NCI-H69 (cell line): ENCODE results near the gene PITPNC1.
A peak's percentile ranks its signal among the peaks of the same experiment; 100 is the strongest.
"Not testable (repeated sequence)": the region's sequence is repeated elsewhere in the genome, so short reads cannot be mapped to it uniquely, and the experiment has no call there.

Source experiments
- DNase-seq: peaks from one replicate; lab custom pipeline; 2025; lab: John Stamatoyannopoulos, UW

The PITPNC1 gene

DNA sequence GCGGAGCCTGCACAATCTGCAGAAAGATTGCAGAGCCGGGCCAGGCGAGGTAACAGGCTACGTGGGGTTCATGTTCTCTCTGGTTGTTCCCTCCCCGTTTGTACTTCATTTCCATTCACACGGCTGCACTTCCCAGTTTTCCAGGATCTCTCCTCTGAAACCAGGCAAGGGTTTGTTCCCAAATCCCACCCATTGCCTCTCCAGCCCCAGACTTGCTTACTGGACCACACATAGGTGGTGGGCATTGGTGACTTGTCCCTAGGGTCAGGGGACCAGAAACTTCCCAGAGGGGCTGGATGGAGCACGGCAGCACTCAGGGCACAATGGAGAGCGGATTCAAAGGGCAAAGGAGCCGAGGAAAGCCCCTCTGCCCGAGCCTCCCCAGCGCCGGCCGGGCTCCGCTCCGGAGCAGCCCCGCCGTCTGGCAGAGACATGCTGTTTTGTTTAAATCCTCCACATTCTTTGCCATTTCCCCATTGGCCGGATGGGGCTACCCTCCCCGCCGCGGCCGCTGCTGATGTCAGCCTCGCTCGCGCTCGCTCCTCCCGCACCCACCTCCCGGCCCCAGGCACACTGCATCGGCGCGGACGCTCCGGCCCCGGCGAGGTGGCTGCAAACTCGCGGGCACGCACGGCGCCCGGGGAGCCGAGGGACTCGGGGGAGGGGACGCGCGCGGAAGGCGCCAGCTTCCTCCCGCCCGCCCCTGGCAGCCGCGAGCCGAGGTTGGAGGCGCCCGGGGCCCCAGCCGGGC lies at the start of gene PITPNC1:
TSS of gene PITPNC1 (plus strand) at position 545 of the 751 bp plus-strand sequence.
- peak; percentile 94 for DNase-seq

DNA sequence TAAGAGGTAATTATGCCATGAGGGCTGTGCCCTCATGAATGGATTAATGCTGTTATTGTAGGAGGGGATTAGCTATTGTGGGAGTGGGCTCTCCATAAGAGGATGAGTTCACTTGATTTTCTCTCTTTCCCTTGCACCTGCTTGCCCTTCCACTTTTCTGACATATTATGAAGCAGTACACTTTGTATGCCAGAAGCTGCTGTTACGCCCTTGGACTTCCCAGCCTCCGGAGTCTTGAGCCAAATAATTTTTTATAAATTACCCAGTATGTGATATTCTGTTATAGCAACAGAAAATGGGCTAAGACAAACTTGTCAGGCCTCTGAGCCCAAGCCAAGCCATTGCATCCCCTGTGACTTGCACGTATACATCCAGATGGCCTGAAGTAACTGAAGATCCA lies 49.1 kb upstream of the PITPNC1 start:
- DNase-seq: no peak

DNA sequence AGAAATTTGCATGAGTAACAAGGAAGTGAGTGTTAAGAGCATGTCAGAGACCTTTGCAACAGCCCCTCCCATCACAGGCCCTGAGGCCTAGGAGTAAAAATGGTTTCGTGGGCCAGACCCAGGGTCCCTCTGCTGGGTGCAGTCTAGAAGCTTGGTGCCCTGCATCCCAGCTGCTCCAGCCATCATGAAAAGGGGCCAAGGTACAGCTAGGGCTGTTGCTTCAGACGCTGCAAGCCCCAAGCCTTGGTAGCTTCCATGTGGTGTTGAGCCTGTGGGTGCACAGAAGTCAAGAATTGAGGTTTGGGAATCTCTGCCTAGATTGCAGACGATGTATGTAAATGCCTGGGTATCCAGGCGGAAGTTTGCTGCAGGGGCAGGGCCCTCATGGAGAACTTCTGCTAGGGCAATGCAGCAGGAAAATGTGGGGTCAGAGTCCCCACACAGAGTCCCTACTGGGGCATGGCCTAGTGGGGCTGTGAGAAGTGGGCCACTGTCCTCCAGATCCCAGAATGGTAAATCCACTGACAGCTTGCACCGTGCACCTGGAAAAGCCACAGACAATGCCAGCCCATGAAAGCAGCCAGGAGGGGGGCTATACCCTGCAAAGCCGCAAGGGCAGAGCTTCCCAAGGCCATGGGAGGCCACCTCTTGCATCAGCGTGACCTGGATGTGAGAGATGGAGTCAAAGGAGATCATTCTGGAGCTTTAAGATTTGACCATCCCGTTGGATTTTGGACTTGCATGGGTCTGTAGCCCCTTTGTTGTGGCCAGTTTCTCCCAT lies 45.5 kb upstream of the PITPNC1 start:
- not testable (repeated sequence) for DNase-seq

DNA sequence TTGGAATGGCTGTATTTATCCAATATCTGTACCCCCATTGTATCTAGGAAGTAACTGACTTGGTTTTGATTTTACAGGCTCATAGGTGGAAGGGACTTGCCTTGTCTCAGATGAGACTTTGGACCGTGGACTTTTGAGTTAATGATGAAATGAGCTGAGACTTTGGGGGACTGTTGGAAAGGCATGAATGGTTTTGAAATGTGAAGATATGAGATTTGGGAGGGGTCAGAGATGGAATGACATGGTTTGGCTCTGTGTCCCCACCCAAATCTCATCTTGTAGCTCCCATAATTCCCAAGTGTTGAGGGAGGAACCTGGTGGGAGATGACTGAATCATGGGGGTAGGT lies 44.9 kb upstream of the PITPNC1 start:
- DNase-seq: not testable (repeated sequence)

DNA sequence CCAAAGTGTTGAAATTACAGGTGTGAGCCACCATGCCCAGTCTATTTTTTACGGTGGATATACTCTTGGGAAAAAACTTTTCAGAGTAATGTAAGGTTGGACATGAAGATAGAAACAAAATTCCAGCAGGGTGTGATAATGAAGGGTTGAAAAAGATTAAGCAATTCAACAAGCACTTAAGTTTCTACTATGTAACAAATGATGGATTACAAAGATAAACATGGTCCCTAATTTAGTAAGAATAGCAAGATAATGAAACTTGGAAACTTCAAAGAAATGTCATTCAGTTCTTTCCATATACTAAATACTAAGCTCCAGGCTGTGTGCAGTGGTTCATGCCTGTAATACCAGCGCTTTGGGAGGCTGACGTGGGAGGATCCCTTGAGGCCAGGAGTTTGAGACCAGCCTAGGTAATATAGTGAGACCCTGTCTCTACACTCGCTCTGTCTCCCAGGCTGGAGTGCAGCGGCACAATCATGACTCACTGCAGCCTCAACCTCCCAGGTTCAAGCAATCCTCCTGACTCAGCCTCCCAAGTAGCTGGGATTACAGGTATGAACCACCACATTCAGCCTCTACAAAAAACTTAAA lies 41.7 kb upstream of the PITPNC1 start:
- DNase-seq: no peak

DNA sequence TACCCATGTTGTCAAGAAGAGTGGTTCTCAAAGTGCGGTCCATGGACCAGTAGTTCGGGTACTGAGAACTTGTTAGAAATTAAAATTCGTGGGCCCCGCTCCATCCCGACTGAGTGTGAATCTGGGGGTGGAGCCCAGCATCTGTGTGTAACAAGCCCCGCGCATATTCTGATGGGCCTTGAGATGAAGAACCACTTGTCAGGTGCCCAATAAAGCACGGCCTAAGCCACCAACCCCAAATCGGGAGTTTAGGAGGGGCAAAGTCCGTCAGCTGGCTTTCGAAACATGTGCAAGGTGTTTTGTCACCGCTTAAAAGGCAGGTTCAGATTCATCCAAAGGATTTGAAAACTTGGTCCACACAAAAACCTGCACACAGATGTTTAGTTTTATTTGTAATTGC lies 40.2 kb upstream of the PITPNC1 start:
- no peak for DNase-seq

DNA sequence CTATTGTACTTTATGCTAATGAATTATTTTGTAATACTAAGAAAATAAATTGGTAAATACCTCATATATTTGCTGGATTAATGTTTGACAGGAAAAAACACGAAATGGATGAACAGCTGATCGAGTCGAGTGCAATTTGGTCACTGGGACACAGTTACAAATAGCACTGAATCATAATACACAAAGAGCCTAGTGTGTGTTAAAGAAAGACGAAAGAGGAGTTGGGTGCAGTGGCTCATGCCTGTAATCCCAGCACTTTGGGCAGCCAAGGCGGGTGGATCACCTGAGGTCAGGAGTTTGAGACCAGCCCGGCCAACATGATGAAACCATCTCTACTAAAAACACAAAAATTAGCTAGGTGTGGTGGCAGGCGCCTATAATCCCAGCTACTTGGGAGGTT lies 38.7 kb upstream of the PITPNC1 start:
- not testable (repeated sequence) for DNase-seq

DNA sequence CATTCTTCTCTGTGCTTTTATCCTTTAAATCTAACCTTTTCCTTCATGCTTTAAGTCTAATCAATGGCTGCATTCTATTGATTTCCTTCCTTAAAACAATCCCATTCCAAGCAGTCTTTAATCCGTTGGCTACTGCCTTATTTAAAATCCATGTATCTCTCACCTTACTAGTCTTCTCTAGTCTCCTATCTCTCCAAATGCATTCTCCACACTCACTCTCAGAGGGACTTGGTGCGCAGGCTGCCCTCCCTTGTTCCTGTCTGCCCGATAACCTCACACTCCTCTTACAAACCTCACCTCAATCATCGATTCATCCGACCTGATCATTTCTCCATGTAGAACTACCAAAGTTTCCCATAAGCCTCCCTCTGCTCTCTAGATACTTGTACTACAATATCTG lies 33.8 kb upstream of the PITPNC1 start:
- no peak for DNase-seq

DNA sequence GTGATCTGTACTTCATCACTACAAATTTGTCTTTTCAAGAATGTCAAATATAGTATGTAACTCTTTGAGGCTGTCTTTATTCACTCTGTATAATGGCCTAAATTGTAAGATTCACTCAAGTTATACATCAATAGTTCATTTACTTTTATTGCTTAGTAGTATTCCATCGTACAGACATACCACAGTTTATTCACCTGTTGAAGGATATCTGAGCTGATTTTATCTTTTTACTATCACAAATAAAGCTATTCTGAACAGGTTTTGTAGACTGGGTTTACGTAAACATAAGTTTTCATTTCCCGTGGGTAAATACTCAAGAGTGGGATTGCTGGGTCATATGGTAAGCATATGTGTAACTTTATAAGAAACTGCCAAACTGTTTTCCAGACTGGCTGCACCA lies 29.3 kb upstream of the PITPNC1 start:
- no peak for DNase-seq

DNA sequence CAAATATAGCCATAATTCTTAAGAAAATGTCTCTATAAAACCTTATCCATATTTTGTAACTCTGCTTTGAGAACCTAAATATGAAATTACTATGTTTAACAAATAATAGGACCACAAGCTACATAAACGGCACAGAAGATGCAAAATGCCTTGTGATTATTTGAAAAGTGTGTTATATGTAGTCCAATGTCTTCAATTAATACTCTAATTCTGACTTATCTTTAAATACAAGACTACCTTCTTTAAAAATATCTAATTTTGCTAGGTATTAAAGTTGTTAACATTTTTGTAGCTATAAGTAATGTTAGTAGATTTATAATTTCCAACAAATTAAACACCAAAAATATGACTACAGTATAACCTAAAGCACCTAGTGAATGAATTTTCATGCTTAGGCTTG lies 27.7 kb upstream of the PITPNC1 start:
- no peak for DNase-seq

DNA sequence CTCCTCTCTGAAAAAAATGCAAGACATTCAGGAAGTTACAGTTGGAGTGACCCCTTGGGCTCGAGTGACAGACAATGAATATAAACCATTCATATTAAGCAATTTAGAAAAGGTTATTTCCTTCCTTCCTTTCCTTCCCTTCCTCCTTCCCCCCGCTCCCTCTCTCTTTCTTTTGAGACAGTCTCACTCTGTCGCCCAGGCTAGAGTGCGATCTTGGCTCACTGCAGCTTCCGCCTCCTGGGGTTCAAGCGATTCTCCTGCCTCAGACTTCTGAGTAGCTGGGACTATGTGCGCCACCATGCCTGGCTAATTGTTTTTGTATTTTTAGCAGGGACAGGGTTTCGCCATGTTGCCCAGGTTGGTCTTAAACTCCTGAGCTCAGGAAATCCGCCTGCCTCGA lies 23.9 kb upstream of the PITPNC1 start:
- DNase-seq: no peak

DNA sequence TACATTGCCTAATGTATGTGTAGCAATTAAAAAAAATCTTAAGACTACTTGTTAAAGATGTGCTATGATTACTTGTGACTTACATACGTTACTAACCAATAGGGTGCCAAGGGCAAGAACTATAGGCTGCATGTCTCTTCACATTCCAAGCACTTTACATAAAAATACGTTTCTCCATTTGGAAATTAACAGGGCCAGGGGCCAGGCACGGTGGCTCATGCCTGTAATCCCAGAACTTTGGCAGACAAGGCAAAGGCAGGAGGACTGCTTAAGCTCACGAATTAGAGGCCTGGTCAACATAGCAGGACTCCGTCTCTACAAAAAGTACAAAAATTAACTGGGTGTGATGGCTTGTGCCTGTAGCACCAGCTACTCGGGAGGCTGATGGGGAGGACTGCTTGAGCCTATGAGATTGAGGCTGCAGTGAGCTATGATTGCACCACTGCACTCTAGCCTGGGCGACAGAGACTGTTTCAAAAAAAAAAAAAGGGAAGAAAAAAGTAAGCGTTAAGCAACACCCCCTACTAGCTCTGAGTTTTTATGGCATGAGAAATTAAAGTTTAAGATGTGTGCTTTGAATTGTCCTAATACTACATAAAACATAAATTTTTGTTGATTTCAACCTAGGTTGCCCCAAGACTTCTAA lies 23.0 kb upstream of the PITPNC1 start:
- no peak for DNase-seq

DNA sequence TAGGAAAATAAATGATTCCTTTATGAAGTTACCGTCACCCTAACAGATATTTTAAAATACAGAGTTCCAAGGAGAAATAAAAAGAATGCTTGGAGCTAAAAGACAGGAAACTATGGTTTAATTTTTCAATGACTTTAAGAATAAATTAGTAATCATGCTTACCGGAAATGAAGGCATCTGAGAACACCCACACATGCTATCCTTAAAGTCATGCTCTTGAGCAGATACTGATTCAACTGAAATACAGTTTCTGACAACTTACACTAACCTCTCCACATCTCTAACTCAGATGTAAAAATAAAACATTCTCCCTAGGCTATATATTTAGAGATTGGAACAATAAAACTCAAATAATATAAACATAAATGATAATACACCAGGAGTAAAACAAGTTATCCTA lies 18.5 kb upstream of the PITPNC1 start:
- no peak for DNase-seq

DNA sequence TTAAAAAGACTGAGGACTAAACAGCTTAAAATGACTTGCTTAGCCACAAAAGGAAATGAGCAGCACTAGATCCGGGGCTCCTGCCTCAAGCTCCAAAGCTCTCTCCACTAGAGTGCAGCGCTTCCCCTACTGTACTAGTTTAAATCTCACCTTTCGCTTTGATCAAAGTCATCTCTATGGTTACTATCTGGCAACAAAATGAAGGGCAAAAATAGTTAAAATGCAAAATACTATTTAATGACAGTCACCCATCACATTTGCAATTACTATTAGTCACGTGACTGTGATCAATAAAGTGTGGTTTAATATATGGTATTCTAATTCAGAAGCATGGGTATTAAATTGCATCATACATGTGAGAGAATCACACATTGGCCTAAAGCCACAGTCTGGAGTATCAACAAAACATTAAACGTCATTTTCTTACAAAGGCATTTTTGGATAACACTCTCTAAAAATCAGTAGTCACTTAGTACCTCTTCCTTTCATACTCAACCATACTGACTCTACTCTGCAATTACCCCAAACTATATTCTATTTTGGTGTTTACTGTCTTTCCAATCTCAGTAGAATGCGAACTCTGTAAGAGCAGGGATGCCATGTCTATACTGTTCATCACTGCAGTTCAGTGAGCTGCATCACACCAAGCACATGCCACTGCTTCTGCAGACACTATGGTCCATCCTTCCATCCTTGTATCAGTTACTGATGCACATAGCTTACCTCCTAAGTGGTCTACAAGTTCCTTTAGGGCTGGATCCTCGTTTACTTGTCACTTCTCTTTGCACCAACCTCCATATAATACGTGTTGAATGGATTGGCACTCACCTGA lies 16.9 kb upstream of the PITPNC1 start:
- peak; percentile 21 for DNase-seq

DNA sequence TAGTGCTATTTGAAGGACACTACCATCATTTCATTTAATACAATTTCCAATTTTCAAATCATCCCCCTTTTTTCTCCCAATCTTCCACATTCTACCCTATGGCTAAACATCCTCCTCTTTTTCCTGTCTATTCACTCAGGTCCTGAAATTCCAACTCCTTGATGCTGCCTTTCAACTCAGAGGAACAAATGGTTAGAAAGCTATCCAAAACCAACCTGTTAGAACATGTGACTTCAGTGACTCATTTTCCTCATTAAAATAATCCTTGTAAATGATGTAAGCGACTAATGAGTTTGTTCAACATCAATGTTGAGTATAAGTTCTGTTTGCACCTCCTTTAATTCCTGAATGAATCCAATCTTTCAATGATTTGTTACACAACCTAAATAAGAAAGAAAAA lies 16.2 kb upstream of the PITPNC1 start:
- DNase-seq: no peak

DNA sequence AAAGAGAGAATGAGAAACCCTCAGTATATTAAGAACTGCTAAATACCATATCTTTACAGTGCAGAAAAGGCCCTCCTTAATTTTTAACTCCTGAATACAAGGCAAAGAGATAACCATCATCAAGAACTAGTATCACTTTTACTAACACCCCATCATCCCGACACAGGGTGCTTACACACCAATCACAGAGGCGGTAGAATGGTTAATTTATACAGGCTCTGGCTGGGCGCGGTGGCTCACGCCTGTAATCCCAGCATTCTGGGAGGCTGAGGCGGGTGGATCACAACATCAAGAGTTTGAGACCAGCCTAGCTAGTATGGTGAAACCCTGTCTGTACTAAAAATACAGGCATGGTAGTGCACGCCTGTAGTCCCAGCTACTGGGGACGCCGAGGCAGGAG lies 14.9 kb upstream of the PITPNC1 start:
- no peak for DNase-seq

DNA sequence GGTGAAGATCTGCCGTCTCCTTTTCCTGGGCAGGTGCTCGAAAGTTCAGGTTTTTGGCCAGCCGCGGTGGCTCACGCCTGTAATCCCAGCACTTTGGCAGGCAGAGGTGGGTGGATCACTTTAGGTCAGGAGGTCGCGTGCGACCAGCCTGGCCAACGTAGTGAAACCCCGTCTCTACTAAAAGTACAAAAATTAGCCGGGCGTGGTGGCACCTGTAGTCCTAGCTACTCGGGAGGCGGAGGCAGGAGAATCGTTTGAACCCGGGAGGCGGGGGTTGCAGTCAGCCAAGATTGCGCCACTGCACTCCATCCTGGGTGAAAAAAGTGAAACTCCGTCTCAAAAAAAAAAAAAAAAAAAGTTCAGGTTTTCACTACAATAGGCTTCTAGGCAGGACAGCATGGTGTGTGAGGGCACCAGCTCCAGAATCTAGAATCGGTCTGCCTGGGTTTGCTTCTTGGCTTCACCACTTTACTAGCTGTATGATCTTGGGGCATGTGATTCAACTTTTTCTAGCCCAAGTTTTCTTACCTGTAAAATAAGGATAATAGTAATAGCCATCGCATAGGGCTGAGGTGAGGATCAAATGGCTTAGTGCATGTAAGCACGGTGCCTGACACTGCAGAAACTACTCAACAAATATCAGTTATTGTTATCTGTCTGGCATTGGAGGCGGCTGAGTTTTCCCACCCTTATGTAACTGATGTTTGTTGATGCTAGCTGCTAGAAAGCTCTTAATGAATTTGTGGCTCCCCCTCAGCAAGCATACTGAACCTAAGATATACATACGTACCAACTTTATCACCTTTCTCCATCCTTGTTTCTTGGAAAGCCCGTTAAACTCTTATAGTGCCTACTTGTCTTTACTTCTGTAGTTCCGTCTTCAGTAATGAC lies 12.0 kb upstream of the PITPNC1 start:
- no peak for DNase-seq

DNA sequence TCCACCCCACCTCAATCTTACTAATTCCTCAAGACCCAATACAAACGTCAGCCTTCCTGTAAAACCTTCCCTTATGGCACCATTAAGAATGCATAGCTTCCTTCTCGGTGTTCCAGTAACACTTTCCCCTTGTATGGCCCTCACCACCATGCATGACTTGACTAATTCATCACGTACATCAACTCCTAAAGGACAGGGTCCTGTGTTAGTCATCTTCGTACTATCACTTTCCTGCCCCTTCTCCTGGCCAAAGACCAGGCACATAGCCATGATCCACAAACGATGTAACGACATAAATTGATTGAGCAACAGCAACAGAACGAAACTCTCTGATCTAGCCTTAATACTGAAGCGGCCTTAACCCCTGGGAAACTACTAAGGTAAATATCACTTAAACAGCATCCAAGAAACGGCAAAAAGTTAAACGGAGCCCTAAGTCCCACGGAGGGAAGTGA lies 11.3 kb upstream of the PITPNC1 start:
- DNase-seq: peak; percentile 38

DNA sequence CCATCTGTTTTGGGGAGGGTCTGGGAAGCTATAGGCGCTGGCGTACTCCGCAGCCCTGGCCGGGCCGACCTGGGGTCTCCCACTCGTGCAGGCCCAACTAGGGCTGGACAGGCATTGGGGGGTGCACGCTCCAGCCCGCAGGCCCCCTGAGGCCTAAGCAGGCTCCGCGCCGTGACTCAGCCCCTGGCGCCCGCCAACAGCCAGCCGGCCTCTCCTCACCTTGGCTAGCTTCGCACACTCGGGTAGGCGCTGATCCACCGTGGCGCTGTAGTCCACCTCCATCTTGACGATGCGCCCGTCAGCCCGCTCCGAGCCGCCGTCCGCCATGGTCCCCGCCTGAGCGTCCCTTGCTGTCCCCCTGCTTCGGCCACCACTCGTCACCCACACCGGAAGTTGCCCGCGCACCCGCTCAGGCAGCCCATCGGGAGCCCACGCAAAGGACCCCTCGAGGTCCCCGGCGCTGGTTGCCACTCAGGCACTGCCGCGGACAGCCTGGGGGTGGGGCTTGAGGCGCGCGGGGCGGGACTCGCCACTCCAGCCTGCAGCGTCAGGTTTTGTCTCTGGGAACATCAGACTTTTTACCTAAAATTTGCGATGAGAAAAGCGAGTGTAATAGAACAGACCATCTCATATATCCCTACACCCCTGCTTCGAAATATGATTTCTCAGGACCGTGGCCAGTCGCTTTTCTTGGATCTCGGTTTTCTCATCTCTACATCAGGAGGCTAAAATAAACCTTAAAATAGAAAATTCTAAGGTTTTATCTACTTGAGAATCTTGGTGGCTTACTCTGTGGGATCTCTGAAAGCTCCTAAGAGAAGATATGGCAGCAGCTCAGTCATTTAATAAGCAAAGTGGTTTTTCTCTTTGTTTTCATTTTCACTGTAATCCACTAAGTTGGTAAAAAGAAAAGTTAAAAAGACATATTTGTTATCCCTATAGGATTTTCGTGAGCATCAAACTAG lies 10.6 kb upstream of the PITPNC1 start, which contains the start of gene PSMD12:
TSS of gene PSMD12 (minus strand) at position 385 of the 965 bp plus-strand sequence. CDS start at position 327, 58 bp downstream.
- DNase-seq: peak; percentile 97
